Measurements from ENCODE around the gene PTPA. TPM values are rescaled to one million over a fixed set of nuclear protein-coding genes. Genes with fewer than 3 reads are reported as not detected.

PTPA gene
- total and polyA plus RNA-seq, 2 donors (not counting 1 experiment from before 2014, with no cell fraction given): 35.0 to 73.9 TPM

DNA sequence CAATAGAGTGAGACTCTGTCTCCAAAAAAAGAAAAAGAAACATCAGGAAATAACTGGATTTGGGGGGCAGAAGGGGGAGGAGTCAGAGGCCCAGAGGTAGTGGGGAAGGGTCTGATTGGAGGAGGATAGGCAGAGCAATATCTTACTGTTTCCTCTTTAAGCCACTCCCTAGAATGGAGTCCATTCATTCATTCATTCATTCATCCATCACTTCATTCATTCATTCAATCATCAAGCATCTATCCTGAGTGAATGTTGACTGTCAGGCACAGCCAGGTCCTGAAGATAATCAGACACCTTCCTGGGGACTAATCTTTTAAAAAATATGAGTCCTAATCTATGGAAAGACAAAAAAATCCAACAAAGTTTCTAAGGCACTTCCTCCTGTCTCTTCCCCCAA, 54.0 kb downstream of the PTPA start:
- Histone ChIP-seq H4K20me1 (ENCODE audit: control insufficient read depth, insufficient read depth, low read length, poor library complexity, severe bottlenecking) (no peaks in the 10 kb centered on the region), H3K4me2 (replicated peaks; ENCODE audit: low read depth, low read length, poor library complexity, severe bottlenecking) (no peak overlapping the region), H3K27ac (ENCODE audit: low read length in 2 of 2) (no peak overlapping the region), H3K79me2 (ENCODE audit: control insufficient read depth, insufficient read depth, low read length) (no peaks in the 10 kb centered on the region), H3K27me3 (replicated peaks in 1 of 4; ENCODE audit: control extremely low read depth in 1 of 4, control insufficient read depth in 3 of 4, insufficient read depth in 4 of 4, low read length in 3 of 4) (peaks cover 0 to 2% (median 0%) of the 10 kb centered on the region in 4 experiments), H3K9me3 (ENCODE audit: control extremely low read depth in 1 of 3, control insufficient read depth in 2 of 3, insufficient read depth in 1 of 3, low read length in 2 of 3) (no peaks in the 10 kb centered on the region), H3K4me1 (ENCODE audit: control insufficient read depth in 2 of 2, insufficient read depth in 2 of 2, low read length in 2 of 2) (peaks cover 6 to 9% of the 10 kb centered on the region in 2 donors), H2AFZ (ENCODE audit: insufficient read depth, low read depth, low read length, poor library complexity, severe bottlenecking) (no peak overlapping the region), H3K36me3 (replicated peaks in 1 of 2; ENCODE audit: control extremely low read depth in 1 of 2, control insufficient read depth in 1 of 2, extremely low read depth in 1 of 2, insufficient read depth in 2 of 2, low read length in 1 of 2) (no peaks in the 10 kb centered on the region), H3K9ac (ENCODE audit: low read length) (no peak overlapping the region), H3K4me3 (ENCODE audit: control extremely low read depth in 1 of 5, extremely low read depth in 1 of 5, insufficient read depth in 1 of 5, low read depth in 2 of 5, low read length in 4 of 5) (no peak overlapping the region)
- TF ChIP-seq EZH2 (IDR thresholded peaks at IDR 0.05; ENCODE audit: borderline replicate concordance, insufficient read depth, low read depth, low read length, poor library complexity, severe bottlenecking): no peak
- TF ChIP-seq, protein P1, sequence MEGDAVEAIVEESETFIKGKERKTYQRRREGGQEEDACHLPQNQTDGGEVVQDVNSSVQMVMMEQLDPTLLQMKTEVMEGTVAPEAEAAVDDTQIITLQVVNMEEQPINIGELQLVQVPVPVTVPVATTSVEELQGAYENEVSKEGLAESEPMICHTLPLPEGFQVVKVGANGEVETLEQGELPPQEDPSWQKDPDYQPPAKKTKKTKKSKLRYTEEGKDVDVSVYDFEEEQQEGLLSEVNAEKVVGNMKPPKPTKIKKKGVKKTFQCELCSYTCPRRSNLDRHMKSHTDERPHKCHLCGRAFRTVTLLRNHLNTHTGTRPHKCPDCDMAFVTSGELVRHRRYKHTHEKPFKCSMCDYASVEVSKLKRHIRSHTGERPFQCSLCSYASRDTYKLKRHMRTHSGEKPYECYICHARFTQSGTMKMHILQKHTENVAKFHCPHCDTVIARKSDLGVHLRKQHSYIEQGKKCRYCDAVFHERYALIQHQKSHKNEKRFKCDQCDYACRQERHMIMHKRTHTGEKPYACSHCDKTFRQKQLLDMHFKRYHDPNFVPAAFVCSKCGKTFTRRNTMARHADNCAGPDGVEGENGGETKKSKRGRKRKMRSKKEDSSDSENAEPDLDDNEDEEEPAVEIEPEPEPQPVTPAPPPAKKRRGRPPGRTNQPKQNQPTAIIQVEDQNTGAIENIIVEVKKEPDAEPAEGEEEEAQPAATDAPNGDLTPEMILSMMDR (IDR thresholded peaks at IDR 0.05): no peak
- no peak for ATAC-seq (ENCODE audit: low read depth)
- DNase-seq: no peak
- intact Hi-C loops (cut with micrococcal nuclease): no loop called here
- H3K4me3 Mint-ChIP-seq: no peak overlapping the region
- CTCF ChIA-PET: interaction anchor here (0.9 to 22.0 kb wide), 2 partner anchors 9 to 27 kb away, joined by 3 to 382 read pairs; no protein-coding TSS in a partner anchor
- H3K27me3 Mint-ChIP-seq: peaks cover 4% of the 10 kb centered on the region
- H3K27ac Mint-ChIP-seq: no peak overlapping the region
- H3K9me3 Mint-ChIP-seq (ENCODE audit: insufficient read depth): no peaks in the 10 kb centered on the region
- peaks cover 10% of the 10 kb centered on the region for H3K4me1 Mint-ChIP-seq
- POLR2A ChIA-PET: no interaction called here

DNA sequence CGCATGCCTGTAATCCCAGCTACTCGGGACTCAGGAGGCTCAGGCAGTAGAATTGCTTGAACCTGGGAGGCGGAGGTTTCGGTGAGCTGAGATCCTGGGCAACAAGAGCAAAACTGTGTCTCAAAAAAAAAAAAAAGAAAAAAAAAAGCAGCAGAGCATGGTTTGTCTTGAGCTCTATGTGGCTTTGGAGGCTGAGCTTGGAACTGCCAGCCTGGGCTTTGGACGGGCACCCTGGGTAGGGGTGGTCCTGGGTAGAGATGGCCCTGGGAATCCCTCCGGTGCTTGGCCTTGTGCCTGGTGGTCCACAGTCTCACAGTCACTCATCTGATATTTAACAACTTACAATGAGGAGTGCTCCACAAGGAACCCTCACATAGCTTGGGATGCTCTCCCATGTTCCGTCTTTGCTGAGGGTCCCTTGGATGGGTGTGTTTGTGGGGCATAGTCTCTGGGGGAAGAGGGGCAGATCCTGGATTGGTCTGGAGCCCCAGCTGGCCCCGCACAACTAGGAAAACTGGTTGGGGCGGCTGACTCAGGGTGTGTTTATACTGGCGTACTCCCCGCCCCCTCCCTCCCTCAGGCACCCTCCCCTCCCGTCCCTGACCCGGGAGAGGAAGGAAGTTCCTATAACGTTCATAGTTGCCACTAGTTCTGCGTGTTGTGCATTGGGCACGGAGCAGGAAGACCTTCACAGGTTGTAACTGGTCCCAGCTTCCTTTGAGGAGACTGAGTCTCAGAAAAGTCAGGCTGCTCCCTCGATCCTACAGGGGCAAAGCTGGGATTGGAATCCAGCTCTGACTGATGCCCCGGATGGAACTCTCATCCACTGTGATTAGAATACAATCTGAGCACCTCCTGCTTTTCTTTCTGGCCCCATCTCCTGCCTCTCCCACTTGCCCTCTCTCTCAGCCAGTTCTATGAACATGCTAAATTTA, 55.7 kb downstream of the PTPA start:
- peak overlapping the region; percentile 69 for H3K4me2 ChIP-seq (replicated peaks; ENCODE audit: low read depth, low read length, poor library complexity, severe bottlenecking)
- Mint-ChIP-seq H3K27ac (peak overlapping the region; percentile 15), H3K4me3 (peak overlapping the region; percentile 54), H3K9me3 (ENCODE audit: insufficient read depth) (no peaks in the 10 kb centered on the region), H3K27me3 (peaks cover 6% of the 10 kb centered on the region), H3K4me1 (peaks cover 10% of the 10 kb centered on the region)
- no peaks in the 10 kb centered on the region for H3K36me3 ChIP-seq (replicated peaks in 1 of 2; ENCODE audit: control extremely low read depth in 1 of 2, control insufficient read depth in 1 of 2, extremely low read depth in 1 of 2, insufficient read depth in 2 of 2, low read length in 1 of 2)
- 37% methylated on average over 10 of the region's 18 CpGs for WGBS (ENCODE audit: insufficient coverage)
- TF ChIP-seq, protein P1 (IDR thresholded peaks at IDR 0.05): no peak
- TF ChIP-seq EZH2 (IDR thresholded peaks at IDR 0.05; ENCODE audit: borderline replicate concordance, insufficient read depth, low read depth, low read length, poor library complexity, severe bottlenecking): no peak
- H3K79me2 ChIP-seq (ENCODE audit: control insufficient read depth, insufficient read depth, low read length): no peaks in the 10 kb centered on the region
- POLR2A ChIA-PET: interaction anchor here (0.6 kb wide), 1 partner anchor 954 kb away, joined by 6 read pairs; no protein-coding TSS in a partner anchor
- ATAC-seq (ENCODE audit: low read depth) (no peak), DNase-seq (no peak)
- H3K27me3 ChIP-seq (replicated peaks in 1 of 4; ENCODE audit: control extremely low read depth in 1 of 4, control insufficient read depth in 3 of 4, insufficient read depth in 4 of 4, low read length in 3 of 4): peaks cover 0 to 5% (median 0%) of the 10 kb centered on the region in 4 experiments
- H3K4me3 ChIP-seq (ENCODE audit: control extremely low read depth in 1 of 5, extremely low read depth in 1 of 5, insufficient read depth in 1 of 5, low read depth in 2 of 5, low read length in 4 of 5): peak overlapping the region in 3 of 5 experiments; percentile 22 to 45 (median 23)
- no peaks in the 10 kb centered on the region for H3K9me3 ChIP-seq (ENCODE audit: control extremely low read depth in 1 of 3, control insufficient read depth in 2 of 3, insufficient read depth in 1 of 3, low read length in 2 of 3)
- H3K9ac ChIP-seq (ENCODE audit: low read length): peak overlapping the region; percentile 42
- no peaks in the 10 kb centered on the region for H4K20me1 ChIP-seq (ENCODE audit: control insufficient read depth, insufficient read depth, low read length, poor library complexity, severe bottlenecking)
- peak overlapping the region; percentile 69 for H2AFZ ChIP-seq (ENCODE audit: insufficient read depth, low read depth, low read length, poor library complexity, severe bottlenecking)
- no peak overlapping the region for H3K27ac ChIP-seq (ENCODE audit: low read length in 2 of 2)
- H3K4me1 ChIP-seq (ENCODE audit: control insufficient read depth in 2 of 2, insufficient read depth in 2 of 2, low read length in 2 of 2): peaks cover 6 to 9% of the 10 kb centered on the region in 2 donors
- intact Hi-C loops (cut with micrococcal nuclease): no loop called here
- CTCF ChIA-PET: interaction anchor here (0.5 to 22.0 kb wide), 8 partner anchors 8 to 1522 kb away, joined by 3 to 382 read pairs (median 4); no protein-coding TSS in a partner anchor
